ENCODE measurements around the gene FCN3.
A peak's percentile ranks its signal among the peaks of the same experiment; 100 is the strongest.

DNA sequence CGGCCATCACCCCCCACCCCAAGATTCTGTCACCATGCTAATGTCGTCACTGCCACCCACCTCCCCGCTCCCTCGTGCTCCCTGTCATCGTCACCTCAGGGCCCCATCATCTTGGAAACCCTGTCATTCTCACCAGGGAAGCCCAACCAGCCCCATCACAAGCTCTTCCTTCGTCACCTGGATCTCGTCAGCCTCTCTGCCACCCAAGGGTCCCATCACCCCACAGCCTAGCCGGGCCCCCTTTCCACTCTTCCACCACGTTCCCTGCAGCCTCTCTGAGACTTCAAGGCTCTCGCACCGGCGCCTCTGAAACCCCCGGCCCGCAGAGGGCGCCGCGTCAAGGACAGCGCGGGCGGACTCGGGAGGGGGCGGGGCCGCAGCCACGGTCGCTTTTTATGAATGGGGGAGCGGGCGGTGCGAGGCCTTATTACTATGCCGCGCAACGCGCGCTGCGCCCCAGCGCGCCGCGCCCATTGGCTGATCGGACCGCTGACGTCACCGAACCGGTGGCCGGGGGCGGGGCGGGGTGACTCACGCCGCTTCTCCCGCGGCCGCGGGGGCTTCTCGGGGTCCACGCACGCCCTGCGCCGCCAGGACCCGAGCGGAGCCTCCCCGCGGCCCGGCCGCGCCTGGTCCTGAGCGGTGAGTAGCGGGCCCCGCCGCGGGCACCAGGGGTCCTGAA is 17.6 kb upstream of the FCN3 start, which contains the start of gene GPR3:
- TF ChIP-seq CTCF (IDR thresholded peaks at IDR 0.05; ENCODE audit: low read depth, low read length, poor library complexity, severe bottlenecking): peak; percentile 69
- no peak for TF ChIP-seq EZH2phosphoT487 (IDR thresholded peaks at IDR 0.05; ENCODE audit: borderline replicate concordance, low read length)

Measured in DOHH2 (cell line).